22Rv1 (cell line): ENCODE data around the gene SYNGR3.

Experiments
- CTCF ChIP-seq: fragments of 450-650 bp; IDR thresholded peaks from 2 replicates; pipeline ENCODE4 v1.5.1; 2017; ENCODE audit warnings: mild to moderate bottlenecking
- ZFX ChIP-seq: fragments of 450-650 bp; IDR thresholded peaks from 2 replicates; pipeline ENCODE4 v1.6.1; 2017; ENCODE audit warnings: antibody characterized with exemption, borderline replicate concordance

DNA sequence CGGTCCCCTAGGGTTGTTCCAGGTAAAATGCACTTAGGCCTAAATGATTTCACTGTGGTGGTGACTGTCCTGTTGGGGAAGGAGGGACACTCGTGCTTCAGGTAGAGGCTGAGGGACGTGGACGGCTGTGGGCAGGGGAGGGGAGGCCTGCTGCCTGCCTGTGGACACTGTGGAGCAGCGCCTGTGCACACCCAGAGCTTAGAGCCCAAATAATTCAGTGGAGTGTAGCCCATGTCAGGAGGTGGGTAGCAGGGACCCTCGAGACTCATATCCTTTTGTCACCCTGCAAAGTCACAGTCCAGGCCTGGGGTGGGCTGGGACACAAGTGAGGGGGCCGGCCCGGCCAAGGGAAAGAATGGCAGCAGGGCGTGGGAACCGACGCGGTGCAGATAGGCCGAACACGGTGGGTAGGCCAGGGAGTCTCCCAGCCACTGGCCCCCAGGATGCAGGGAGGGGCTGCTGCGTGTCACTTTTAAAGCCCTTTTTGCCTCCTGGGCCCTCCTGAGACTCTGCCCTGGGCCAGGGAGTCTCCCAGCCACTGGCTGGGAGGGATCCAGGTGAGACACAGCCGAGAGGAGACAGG, 36.2 kb downstream of the SYNGR3 start:
- TF ChIP-seq CTCF: no peak
- no peak for TF ChIP-seq ZFX
